Neural cell (in vitro differentiated cells): ENCODE measurements around the gene RAB15. TPM values are rescaled to one million over a fixed set of nuclear protein-coding genes. Genes with fewer than 3 reads are reported as not detected.

Source experiments
- H2AFZ ChIP-seq: fragments of 200-600, 300-800 bp; sonication (generic), shearing (Covaris generic); 2 replicates; pipeline ENCODE4 v1.6.0; 2014; ENCODE audit warnings: low read depth, mild to moderate bottlenecking, antibody characterized with exemption, low read length, moderate library complexity
- H3F3A ChIP-seq: fragments of 200-600 bp; shearing (Covaris generic); 2 replicates; pipeline ENCODE4 v1.6.1; 2016; ENCODE audit warnings: mild to moderate bottlenecking, moderate library complexity, mixed read lengths, antibody characterized with exemption, low read length; ENCODE audit not compliant: insufficient read depth, poor library complexity, severe bottlenecking
- H3K27ac ChIP-seq: fragments of 200-600, 300-800 bp; sonication (generic), shearing (Covaris generic); 2 replicates; pipeline ENCODE4 v1.5.1; 2014; ENCODE audit warnings: mild to moderate bottlenecking, low read length, moderate library complexity
- H3K27me3 ChIP-seq: fragments of 300-800, 200-600 bp; sonication (generic), shearing (Covaris generic); 2 replicates; pipeline ENCODE4 v1.6.0; 2014; ENCODE audit warnings: mild to moderate bottlenecking, low read depth, low read length, moderate library complexity; ENCODE audit not compliant: insufficient read depth
- H3K36me3 ChIP-seq: fragments of 300-800, 200-600 bp; sonication (generic), shearing (Covaris generic); 2 replicates; pipeline ENCODE4 v1.5.1; 2014; ENCODE audit warnings: mild to moderate bottlenecking, antibody characterized with exemption, low read length, moderate library complexity; ENCODE audit not compliant: insufficient read depth
- H3K4me2 ChIP-seq: fragments of 300-800, 200-600 bp; sonication (generic), shearing (Covaris generic); 2 replicates; pipeline ENCODE4 v1.6.0; 2014; ENCODE audit warnings: mild to moderate bottlenecking, low read length
- H3K4me3 ChIP-seq: fragments of 300-800, 200-600 bp; sonication (generic), shearing (Covaris generic); 2 replicates; pipeline ENCODE4 v1.5.1; 2014; ENCODE audit warnings: mild to moderate bottlenecking, low read length, moderate library complexity
- H3K79me2 ChIP-seq: fragments of 200-600 bp; shearing (Covaris generic); replicated peaks from 2 replicates; pipeline ENCODE4 v1.6.0; 2014; ENCODE audit warnings: mild to moderate bottlenecking, low read length, moderate library complexity; ENCODE audit not compliant: insufficient read depth
- H3K9ac ChIP-seq: fragments of 300-800, 200-600 bp; sonication (generic), shearing (Covaris generic); 2 replicates; pipeline ENCODE4 v1.6.1; 2016; ENCODE audit warnings: mild to moderate bottlenecking, low read length, mixed read lengths
- H3K9me2 ChIP-seq: fragments of 200-600 bp; shearing (Covaris generic); 2 replicates; pipeline ENCODE4 v1.6.1; 2016; ENCODE audit warnings: mild to moderate bottlenecking, low read length, mixed read lengths; ENCODE audit not compliant: insufficient read depth
- H3K9me3 ChIP-seq: fragments of 200-600, 300-800 bp; sonication (generic), shearing (Covaris generic); 2 replicates; pipeline ENCODE4 v1.6.1; 2016; ENCODE audit warnings: mild to moderate bottlenecking, mixed run types, low read length, moderate library complexity, mixed read lengths
- H4K20me1 ChIP-seq: fragments of 200-600 bp; shearing (Covaris generic); 2 replicates; pipeline ENCODE4 v1.6.1; 2016; ENCODE audit warnings: mild to moderate bottlenecking, mixed run types; ENCODE audit not compliant: insufficient read depth
- EP300 ChIP-seq: fragments of 450-650 bp; conservative IDR thresholded peaks from 2 replicates; pipeline ENCODE4 v1.6.1; 2014; ENCODE audit warnings: antibody characterized with exemption, mild to moderate bottlenecking, moderate library complexity; ENCODE audit not compliant: poor library complexity, severe bottlenecking
- EZH2 ChIP-seq: fragments of 200-600, 300-800 bp; shearing (Covaris generic), sonication (generic); IDR thresholded peaks from 2 replicates; pipeline ENCODE4 v1.6.1; 2014; ENCODE audit warnings: antibody characterized with exemption, low read length, borderline replicate concordance, mild to moderate bottlenecking; ENCODE audit not compliant: insufficient read depth, poor library complexity, severe bottlenecking
- MXI1 ChIP-seq: fragments of 450-650 bp; conservative IDR thresholded peaks from 2 replicates; pipeline ENCODE4 v1.6.1; 2014; ENCODE audit warnings: antibody characterized with exemption, mild to moderate bottlenecking; ENCODE audit not compliant: poor library complexity, severe bottlenecking
- POLR2AphosphoS5 ChIP-seq: IDR thresholded peaks from 2 replicates; pipeline ENCODE4 v1.6.1; 2012
- RAD21 ChIP-seq: fragments of 450-650 bp; conservative IDR thresholded peaks from 2 replicates; pipeline ENCODE4 v1.6.1; 2014; ENCODE audit warnings: antibody characterized with exemption, mild to moderate bottlenecking, moderate library complexity
- SMC3 ChIP-seq: fragments of 450-650 bp; conservative IDR thresholded peaks from 2 replicates; pipeline ENCODE4 v1.6.1; 2014; ENCODE audit warnings: antibody characterized with exemption, mild to moderate bottlenecking, moderate library complexity; ENCODE audit not compliant: poor library complexity
- TAF1 ChIP-seq: IDR thresholded peaks from 2 replicates; pipeline ENCODE4 v1.6.1; 2012; ENCODE audit warnings: low read depth
- polyA plus RNA-seq: library from polyadenylated mRNA; depleted of rRNA; stranded (reverse); fragments of >200 nt; gene quantifications from 2 replicates; pipeline ENCODE4 v1.2.3, GENCODE V29; 2014
- TF ChIP-seq, protein P1 (sequence below): IDR thresholded peaks from 2 replicates; pipeline ENCODE4 v1.6.1; 2012; ENCODE audit warnings: borderline replicate concordance
- TF ChIP-seq, protein P2 (sequence below): fragments of 450-650 bp; IDR thresholded peaks from 2 replicates; pipeline ENCODE4 v1.5.1; 2014; ENCODE audit warnings: antibody characterized with exemption, mild to moderate bottlenecking, moderate library complexity; ENCODE audit not compliant: poor library complexity, severe bottlenecking

Gene RAB15
- polyA plus RNA-seq, 1 donor from 2014 or later = 42.0 TPM

DNA sequence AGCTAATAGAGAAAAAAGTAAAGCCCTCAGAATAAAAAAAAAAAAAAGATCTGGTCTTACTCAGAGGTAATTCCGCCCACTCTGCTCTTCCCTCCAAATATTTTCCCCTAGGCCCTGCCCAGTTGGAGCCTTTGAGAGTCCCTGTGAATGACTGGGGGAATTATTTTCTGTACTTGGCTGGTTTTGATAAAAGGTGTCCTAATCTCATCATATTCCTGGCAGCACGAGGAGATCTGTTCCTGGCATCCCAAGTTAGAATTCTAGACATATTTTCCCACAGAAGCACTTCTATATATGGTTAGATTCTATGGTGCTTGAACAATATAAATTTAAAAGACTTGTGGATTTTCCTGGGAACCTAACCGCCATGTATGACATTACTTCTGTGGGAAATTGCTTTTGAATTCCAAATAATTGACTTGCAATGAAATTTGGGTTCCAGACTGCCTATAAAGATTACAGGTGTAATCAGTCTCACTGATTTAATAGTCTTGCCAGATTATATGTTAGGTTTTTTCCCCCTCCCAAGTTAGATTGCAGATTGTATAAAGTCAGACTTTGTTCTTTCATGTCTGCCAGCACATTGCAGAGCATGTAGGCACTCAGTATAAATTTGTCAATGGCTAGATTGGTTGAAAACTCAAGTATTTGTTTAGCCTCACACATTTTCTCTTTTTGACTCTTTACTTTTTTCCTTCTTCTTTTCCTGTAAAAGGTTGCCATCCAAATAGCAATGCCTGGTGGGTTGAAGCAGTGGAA, 41.9 kb downstream of the RAB15 start:
- Histone ChIP-seq H3K36me3 (no peaks in the 10 kb centered on the region), H3K27me3 (no peaks in the 10 kb centered on the region), H4K20me1 (no peaks in the 10 kb centered on the region), H3K9ac (no peak overlapping the region), H3K4me2 (no peak overlapping the region), H3K9me3 (no peaks in the 10 kb centered on the region), H3K9me2 (no peaks in the 10 kb centered on the region), H3K79me2 (no peaks in the 10 kb centered on the region), H3K4me3 (no peak overlapping the region), H3K27ac (no peak overlapping the region), H2AFZ (no peak overlapping the region), H3F3A (no peaks in the 10 kb centered on the region)
- TF ChIP-seq, protein P1, sequence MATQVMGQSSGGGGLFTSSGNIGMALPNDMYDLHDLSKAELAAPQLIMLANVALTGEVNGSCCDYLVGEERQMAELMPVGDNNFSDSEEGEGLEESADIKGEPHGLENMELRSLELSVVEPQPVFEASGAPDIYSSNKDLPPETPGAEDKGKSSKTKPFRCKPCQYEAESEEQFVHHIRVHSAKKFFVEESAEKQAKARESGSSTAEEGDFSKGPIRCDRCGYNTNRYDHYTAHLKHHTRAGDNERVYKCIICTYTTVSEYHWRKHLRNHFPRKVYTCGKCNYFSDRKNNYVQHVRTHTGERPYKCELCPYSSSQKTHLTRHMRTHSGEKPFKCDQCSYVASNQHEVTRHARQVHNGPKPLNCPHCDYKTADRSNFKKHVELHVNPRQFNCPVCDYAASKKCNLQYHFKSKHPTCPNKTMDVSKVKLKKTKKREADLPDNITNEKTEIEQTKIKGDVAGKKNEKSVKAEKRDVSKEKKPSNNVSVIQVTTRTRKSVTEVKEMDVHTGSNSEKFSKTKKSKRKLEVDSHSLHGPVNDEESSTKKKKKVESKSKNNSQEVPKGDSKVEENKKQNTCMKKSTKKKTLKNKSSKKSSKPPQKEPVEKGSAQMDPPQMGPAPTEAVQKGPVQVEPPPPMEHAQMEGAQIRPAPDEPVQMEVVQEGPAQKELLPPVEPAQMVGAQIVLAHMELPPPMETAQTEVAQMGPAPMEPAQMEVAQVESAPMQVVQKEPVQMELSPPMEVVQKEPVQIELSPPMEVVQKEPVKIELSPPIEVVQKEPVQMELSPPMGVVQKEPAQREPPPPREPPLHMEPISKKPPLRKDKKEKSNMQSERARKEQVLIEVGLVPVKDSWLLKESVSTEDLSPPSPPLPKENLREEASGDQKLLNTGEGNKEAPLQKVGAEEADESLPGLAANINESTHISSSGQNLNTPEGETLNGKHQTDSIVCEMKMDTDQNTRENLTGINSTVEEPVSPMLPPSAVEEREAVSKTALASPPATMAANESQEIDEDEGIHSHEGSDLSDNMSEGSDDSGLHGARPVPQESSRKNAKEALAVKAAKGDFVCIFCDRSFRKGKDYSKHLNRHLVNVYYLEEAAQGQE = no peak
- no peak for TF ChIP-seq POLR2AphosphoS5
- TF ChIP-seq TAF1 = no peak
- TF ChIP-seq, protein P2, sequence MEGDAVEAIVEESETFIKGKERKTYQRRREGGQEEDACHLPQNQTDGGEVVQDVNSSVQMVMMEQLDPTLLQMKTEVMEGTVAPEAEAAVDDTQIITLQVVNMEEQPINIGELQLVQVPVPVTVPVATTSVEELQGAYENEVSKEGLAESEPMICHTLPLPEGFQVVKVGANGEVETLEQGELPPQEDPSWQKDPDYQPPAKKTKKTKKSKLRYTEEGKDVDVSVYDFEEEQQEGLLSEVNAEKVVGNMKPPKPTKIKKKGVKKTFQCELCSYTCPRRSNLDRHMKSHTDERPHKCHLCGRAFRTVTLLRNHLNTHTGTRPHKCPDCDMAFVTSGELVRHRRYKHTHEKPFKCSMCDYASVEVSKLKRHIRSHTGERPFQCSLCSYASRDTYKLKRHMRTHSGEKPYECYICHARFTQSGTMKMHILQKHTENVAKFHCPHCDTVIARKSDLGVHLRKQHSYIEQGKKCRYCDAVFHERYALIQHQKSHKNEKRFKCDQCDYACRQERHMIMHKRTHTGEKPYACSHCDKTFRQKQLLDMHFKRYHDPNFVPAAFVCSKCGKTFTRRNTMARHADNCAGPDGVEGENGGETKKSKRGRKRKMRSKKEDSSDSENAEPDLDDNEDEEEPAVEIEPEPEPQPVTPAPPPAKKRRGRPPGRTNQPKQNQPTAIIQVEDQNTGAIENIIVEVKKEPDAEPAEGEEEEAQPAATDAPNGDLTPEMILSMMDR = no peak
- TF ChIP-seq RAD21 = no peak
- no peak for TF ChIP-seq EP300
- TF ChIP-seq MXI1 = no peak
- TF ChIP-seq EZH2 = no peak
- TF ChIP-seq SMC3 = no peak

DNA sequence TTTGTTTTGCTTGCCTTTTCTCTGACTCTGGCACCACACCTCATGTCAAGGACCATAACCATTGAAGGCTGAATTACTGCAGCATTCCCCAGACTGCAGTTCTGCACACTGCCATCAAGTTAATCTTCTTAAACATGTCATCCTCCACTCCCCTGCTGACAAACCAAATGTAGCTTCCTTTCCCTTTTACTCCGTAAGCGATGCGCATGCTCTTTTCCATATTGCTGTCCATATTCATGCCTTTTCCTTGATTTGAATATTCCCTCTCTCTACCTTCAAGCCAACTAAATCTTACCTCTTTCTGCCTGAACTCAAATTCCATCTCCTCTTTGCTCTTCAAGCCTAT, 43.1 kb downstream of the RAB15 start:
- H4K20me1 ChIP-seq = no peaks in the 10 kb centered on the region
- no peak overlapping the region for H3K9ac ChIP-seq
- H3K9me3 ChIP-seq = no peaks in the 10 kb centered on the region
- H3K27ac ChIP-seq = no peak overlapping the region
- H3K27me3 ChIP-seq = no peaks in the 10 kb centered on the region
- no peak overlapping the region for H2AFZ ChIP-seq
- no peaks in the 10 kb centered on the region for H3K9me2 ChIP-seq
- no peak overlapping the region for H3K4me2 ChIP-seq
- no peaks in the 10 kb centered on the region for H3K36me3 ChIP-seq
- no peaks in the 10 kb centered on the region for H3F3A ChIP-seq
- no peak overlapping the region for H3K4me3 ChIP-seq
- no peak for TF ChIP-seq MXI1
- TF ChIP-seq SMC3 = no peak
- TF ChIP-seq EP300 = no peak
- TF ChIP-seq TAF1 = no peak
- TF ChIP-seq, protein P1 = no peak
- TF ChIP-seq, protein P2 = no peak
- no peak for TF ChIP-seq EZH2
- TF ChIP-seq RAD21 = no peak
- no peak for TF ChIP-seq POLR2AphosphoS5
- no peaks in the 10 kb centered on the region for H3K79me2 ChIP-seq
